ENCODE data around the gene TCFL5.

TCFL5 gene

GRCh38 chr20:62820962-62821725 lies 40.5 kb downstream of the TCFL5 start:
- DNase-seq = no peak

DNA sequence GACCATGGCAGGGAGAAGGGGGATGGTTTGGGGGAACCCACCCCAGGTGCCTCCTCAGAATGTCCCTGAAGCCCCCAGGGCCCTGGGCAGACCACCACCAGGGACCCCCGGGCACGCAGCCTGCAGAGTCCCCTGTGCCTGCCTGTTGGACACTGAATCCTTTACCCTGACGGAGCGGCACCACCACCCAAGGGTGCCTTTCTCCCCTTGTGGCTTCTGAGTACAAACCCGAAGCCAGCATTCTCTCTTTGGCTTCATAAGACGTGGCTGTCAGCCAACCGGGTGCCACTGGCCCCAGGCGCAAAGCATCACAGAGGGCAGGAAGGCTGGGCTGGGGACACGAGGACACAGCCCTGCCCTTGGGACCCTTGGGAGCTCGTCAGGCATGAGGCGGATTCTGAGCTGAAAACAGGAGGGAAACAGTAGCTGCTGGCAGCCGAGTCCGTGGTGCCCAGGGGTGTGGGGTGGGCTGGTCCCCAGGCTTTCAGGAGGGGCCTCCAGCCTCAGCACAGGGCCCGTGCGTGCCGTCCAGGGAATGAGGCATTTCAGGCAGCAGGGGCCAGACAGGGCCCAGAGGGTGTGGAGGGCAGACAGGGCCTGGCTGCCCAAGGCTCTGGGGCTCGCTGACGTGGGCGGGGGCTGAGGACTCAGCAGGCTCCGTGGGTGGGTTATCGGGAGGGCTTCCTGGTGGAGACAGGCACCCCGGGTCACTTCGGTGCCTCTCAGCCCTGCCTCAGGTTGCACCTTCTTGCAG lies 41.2 kb downstream of the TCFL5 start:
- no peak for DNase-seq

GRCh38 chr20:62819494-62820174 lies 42.0 kb downstream of the TCFL5 start:
- DNase-seq = no peak

GRCh38 chr20:62818592-62819493 lies 42.8 kb downstream of the TCFL5 start:
- DNase-seq = peak in 1 of 2 experiments; percentile 44

DNA sequence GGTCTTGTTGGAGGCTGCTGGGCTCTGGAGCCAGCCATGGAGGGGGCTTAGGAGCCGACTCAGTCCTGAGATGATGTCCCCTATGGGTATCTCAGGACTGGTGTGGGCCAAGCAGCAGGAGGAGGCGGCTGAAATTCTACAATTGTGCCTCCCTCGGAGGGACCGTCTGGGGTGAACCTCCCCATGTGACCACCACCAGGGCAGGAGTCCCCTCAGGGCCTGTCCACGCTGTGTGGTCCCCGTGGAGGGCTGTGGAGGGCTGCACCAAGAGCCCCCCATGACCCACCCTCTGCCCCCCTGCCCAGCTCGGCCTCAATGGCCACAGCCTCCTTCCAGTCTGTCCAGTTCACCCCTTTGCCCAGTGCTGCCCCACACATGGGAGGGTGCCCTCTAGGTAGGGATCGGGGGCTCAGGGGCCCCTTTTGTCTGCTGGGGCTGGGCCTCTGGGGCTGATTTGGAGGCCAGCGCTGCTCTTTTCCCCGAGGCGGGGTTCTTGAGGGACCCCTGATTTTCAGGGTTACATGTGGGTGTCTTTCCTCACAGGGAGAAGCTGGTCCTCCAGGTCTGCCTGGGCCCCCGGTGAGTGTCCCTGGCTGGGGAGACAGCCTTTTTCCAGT lies 43.5 kb downstream of the TCFL5 start:
- DNase-seq = no peak

DNA sequence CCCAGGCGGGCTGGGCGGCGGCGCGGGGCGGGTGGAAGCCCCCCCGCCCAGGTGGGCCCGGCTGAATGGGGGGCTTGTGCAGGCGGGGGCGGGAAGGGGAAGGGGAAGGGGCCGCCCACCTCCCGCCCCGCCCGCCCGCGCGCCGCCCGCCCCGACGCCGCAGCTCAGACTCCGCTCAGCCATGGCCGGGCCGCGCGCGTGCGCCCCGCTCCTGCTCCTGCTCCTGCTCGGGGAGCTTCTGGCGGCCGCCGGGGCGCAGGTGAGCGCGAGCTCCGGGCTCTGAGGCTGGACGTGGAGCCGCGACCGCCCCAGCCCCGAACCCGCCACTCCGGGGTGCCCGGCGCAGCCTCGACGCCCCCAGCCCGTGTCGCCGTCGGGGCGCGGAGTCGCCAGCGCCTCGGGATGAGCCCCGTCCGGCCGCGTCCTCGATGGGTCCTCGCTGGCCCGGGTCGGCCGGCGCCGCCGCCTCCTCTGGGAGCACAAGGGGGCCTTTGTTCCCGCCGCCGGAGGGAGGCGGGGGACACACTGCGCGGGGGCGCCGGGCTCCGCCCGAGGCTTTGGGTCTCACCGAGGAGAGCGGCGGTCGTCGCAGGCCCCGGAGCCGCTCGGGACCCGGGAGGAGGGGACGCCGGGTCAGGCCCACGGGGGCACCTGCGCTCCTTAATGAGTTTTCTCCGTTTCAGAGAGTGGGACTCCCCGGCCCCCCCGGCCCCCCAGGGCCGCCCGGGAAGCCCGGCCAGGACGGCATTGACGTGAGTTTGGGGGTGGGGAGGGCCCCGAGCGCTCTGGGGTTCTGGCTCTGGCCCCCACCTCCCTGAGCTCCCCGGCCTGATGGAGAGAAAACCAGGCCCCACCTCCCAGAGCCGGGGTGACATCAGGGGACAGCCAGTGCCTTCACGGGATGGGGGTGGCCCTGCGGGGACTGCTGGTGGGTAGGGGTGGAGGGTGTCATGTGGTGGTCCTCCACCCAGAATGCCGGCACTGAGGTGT lies 44.4 kb downstream of the TCFL5 start, which contains the start of gene COL9A3:
TSS of gene COL9A3 (plus strand) at position 167 of the 990 bp plus-strand sequence. CDS start at position 182, 15 bp downstream.
- DNase-seq = no peak

DNA sequence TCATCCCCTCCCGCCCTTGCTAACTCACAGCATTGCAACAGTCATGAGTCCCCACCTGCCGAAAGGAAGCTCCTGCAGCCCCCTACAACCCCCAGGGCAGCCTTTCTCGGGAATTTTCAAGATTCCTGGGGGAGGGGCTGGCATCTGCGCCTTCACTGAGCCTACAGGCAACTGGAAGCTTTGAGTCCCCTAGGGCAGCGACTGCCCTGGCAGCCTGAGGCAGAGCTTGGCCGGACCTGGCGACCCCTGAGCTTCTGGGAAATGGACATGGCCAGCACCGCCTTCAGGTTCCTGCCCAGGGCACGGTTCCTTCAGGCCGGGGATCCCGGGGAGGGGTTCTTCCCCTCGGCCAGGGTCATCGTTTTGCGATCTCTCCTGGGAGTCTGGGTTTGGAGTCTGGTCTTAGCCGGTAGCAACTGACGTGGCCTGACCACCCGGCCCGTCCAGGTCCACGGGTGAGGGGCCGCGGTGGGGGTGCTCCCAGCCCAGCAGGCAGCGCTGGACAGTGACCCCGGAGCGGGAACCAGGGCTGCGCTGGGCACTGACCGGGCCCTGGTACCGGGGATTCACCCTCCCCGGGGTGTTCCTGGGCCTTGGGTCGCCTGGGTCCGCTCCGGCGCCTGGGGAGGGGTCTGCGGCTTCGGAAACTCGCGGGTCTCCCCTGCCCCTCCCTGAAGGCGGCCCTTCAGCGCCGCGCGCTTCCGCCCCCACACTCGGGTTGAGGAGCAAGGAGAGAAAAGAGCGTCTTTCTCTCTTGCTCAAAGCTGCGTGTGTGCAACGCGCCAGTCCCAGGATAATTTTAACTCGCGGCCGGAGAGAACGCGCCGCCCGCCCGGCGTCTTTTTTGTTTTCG lies 45.4 kb downstream of the TCFL5 start:
- no peak for DNase-seq

DNA sequence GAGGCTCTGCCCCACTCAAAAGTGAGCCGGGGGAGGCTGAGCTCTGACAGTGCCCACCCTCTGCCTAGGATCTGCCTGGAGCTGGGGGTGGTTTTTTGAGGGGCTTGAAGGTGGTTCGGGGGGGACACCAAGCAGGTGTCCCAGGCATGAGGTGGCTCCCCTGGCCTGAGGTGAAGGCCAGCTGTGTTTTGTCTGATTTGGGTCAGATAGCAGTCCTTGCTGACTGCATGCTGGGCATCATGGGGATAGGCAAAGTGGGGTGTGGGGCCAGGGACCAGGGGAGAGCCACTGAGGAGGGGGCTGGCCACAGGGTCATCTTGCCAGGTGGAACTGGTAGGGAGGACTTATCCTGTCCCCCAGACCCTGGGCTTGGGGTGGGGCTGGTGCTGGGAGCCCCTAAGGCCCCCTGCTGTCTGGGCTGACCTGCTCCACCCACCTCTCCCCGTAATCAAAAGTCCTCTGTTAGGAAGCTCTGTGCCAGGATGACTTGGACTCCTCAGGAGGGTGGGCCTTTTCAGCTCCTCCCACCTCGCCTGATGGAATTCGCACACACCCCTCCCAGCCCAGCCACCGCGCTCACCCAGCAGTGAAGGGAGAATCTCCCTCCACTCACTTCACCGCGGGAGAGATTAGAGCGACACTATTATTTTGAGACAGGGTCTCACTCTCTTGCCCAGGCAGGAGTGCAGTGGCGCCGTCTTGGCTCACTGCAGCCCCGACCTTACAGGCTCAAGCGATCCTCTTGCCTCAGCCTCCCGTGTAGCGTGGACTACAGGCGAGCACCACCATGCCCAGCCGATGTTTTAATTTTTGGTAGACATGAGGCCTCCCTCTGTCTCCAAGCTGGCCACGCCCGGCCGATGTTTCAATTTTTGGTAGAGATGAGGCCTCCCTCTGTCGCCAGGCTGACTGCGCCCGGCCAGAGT lies 46.3 kb downstream of the TCFL5 start:
- DNase-seq = no peak

DNA sequence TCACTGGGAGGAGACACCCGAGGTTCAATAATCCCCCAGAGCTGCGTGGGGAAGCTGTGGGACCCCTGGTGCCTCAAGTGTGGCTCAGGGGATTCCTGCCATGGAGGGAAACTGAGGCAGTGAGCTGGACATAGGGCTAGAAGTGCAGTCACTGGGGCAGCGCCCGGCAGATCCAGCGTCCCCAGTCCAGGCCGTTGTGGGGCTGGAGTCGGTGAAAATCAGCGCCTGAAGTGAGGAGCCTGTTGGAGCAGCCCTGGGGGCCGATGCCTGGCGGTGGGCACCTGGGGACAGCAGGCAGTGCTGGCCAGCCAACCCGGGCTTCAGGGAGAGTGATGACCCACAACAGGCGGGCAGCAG lies 46.9 kb downstream of the TCFL5 start:
- no peak for DNase-seq

DNA sequence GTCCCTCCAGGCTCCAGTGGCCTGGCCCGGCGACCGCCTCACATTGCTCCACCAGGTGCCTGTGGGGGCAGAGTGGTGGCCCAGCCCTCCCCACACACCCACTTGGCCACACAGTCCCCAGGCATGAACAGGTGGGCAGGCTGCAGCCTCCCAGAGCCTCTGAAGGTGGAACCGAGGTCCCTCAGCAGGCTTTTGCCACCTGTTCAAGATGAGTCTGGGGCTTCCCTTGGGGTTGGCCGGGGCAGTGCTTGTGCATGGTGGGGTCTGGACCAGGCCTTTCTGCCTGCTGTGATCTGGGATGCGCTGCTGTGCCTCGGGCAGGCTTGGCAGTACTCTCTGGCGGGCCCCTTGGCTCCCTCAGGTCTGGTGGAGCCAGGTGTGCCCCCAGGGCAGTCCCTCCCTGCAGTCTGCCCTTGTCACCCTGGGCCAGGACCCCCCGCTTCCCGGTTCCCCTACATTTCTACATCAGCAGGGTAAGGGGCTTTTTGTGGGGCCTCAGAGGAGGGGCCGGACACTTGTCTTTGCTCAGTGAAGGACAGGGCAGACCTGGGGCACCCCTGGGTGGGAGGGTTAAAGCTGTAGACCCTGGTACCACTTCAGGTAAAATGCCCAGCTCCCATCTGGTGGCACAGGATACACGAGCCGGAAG lies 47.4 kb downstream of the TCFL5 start:
- no peak for DNase-seq

DNA sequence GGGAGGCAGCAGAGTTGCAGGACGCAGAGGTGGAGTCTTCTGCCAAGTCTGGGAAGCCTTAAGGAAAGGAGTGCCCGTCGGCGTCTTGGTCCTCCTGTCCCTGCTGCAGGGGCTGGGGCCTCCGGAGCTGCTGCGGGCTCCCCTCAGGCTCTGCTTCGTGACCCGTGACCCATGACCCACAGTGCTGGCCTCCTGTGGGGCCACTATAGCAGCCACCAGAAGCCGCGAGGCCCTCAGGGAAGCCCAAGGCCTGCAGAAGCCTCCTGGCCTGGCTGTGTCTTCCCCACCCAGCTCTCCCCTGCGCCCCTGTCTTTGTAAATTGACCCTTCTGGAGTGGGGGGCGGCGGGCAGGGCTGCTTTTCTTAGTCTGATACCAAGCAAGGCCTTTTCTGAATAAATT lies 48.0 kb downstream of the TCFL5 start:
- DNase-seq = no peak

DNA sequence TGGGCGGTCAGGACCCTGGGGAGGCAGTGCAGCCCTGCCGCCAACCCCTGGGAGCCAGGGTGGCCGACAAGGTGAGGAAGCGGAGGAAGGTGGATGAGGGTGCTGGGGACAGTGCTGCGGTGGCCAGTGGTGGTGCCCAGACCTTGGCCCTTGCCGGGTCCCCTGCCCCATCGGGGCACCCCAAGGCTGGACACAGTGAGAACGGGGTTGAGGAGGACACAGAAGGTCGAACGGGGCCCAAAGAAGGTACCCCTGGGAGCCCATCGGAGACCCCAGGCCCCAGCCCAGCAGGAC lies 48.8 kb downstream of the TCFL5 start:
- no peak for DNase-seq

- DNase-seq = no peak
Observed at GRCh38 chr20:62812181-62812906, 49.3 kb downstream of the TCFL5 start.

DNA sequence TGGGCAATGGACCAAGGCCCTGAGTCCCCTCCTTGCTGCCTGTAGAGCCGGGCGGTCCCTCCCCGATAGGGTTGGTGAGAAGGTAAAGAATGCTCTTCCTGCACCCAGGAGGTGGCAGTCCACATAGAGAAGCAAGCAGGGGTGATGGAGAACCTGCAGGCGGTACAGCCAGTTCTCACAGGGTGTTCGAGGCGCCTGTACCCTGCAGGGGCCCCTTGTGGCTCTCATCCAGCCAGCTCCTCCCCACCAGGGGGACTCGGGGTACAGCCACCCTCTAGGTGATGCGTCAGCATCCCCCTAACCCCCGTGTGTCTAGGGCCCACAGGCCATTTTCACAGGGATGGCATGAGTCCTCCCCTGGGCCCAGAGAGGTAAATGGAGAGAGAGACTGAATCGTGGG lies 49.9 kb downstream of the TCFL5 start:
- DNase-seq = no peak

DNA sequence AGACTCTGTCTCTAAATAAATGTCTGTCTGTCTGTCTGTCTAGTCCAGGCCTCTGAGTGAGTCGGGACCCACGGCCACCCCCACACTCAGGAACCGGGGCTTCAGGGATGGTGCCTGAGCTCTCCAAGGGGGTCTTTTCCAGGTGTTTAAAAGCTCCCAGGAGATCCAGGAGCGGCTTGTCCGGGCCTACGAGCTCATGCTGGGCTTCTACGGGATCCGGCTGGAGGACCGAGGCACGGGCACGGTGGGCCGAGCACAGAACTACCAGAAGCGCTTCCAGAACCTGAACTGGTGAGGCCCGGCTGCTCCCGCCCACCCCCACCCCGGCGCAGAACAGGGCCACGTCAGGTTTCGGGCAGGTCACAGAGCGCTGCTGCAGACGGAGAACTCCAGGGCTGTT lies 50.3 kb downstream of the TCFL5 start:
- no peak for DNase-seq

DNA sequence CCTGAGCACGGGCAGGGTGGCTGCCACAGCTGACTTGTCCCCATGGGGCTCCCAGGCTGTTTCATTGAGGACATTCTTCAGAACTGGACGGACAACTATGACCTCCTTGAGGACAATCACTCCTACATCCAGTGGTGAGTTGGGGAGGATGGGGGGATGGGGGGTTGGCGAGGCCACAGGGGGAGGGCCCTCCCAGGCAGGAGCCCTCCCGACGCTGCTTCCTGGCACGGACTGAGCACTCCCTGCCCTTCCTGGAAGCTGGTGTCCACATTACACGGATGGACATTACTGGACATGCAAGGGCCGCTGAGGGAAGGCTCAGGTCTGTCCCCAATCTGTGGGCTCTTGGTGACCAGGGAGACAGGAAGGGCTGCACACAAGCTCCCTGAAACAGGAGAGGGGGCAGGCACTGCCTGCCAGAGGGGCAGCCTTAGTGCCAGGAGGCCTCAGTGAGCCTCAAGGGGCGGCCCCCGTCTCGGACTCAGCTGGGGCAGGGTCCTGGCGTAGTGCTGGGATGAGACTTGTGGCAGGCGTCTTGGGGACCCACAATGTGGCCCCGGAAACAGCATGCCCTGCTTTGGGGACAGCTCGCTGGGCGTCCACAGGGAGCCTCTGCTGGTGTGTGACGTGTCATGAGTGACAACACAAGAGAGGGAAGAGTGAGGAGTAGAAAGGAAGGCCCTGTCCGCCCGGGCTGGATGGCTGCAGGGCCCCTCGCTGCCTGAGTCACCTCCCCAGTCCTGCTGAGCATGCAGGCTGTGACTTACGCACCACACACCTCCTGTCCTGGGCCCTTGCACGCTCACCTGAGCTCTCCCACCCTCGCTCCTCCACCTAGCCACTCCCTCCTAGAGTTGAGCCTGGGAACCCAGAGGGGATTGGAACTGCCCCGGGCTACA lies 51.8 kb downstream of the TCFL5 start:
- DNase-seq = no peak

Data from NCI-H2081 (cell line).